ACHN (cell line): ENCODE results near the gene UBE2C.
"Not testable (repeated sequence)": the region's sequence is repeated elsewhere in the genome, so short reads cannot be mapped to it uniquely, and the experiment has no call there.

Experiments used
- DNase-seq: peaks from one replicate; pipeline ENCODE4 v3.0.0-alpha.2; 2015
- in situ Hi-C: cut with HindIII; loops from 2 replicates; pipeline ENCODE4 v1.10.0; 2017; ENCODE audit warnings: low sequenced_read_pairs, low pct_ligation_motif_present, low pct_unique_long_range_greater_than_20kb

Gene UBE2C

GRCh38 chr20:45812157-45813005 is at the start of gene UBE2C:
TSS of gene UBE2C (plus strand) at chr20:45812644. CDS start at chr20:45812696, 52 bp downstream.
- in situ Hi-C loops, result no loop called here
- peak; percentile 99 for DNase-seq

- in situ Hi-C loops, DNase-seq: not testable (repeated sequence)
Measured at GRCh38 chr20:45764618-45765282, 47.7 kb upstream of the UBE2C start.

- no peak for DNase-seq
- in situ Hi-C loops, result no loop called here
Measured at GRCh38 chr20:45765307-45765875, 47.1 kb upstream of the UBE2C start.

GRCh38 chr20:45765980-45766379 is 46.5 kb upstream of the UBE2C start:
- in situ Hi-C loops, result no loop called here
- no peak for DNase-seq

GRCh38 chr20:45768479-45768878 is 44.0 kb upstream of the UBE2C start:
- in situ Hi-C loops, result no loop called here
- no peak for DNase-seq

DNA sequence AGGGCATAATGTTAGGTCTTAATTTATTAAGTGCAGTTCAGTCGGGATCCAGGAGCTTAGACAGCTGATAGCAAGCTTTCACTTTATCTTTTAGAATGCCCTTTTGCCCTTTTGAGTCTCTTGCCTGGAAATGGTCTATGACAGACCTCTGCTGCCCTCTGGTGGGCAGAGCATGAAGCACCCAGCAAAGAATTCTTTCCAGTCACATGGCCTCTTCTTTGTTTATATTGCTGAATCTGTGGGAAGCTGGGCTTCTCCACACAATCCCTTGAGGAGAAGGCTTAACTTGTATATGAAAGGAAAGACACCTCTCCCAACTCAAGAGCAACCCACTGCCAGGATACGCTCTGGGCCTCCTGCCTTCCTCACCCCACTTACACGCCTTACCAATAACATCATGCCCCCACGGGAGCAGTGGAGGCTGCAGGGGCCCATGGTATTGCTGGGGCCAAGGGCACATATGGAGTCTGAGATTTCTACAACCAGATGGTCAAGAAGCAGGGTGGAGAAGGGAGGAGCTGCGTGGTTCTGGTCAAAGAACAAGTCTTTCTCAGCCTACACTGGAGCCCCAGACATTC is 41.2 kb upstream of the UBE2C start:
- in situ Hi-C loops, result no loop called here
- peak; percentile 67 for DNase-seq

- no peak for DNase-seq
- in situ Hi-C loops, result no loop called here
Measured at GRCh38 chr20:45772693-45773092, 39.8 kb upstream of the UBE2C start.

GRCh38 chr20:45774945-45775344 is 37.5 kb upstream of the UBE2C start:
- in situ Hi-C loops, result no loop called here

GRCh38 chr20:45775411-45775810 is 37.0 kb upstream of the UBE2C start:
- DNase-seq, result no peak
- in situ Hi-C loops, result no loop called here

More at GRCh38 chr20:45774945-45775344, 37.5 kb upstream of the UBE2C start:
- DNase-seq, result no peak

GRCh38 chr20:45776931-45777330 is 35.5 kb upstream of the UBE2C start:
- DNase-seq, result no peak
- in situ Hi-C loops, result no loop called here

DNA sequence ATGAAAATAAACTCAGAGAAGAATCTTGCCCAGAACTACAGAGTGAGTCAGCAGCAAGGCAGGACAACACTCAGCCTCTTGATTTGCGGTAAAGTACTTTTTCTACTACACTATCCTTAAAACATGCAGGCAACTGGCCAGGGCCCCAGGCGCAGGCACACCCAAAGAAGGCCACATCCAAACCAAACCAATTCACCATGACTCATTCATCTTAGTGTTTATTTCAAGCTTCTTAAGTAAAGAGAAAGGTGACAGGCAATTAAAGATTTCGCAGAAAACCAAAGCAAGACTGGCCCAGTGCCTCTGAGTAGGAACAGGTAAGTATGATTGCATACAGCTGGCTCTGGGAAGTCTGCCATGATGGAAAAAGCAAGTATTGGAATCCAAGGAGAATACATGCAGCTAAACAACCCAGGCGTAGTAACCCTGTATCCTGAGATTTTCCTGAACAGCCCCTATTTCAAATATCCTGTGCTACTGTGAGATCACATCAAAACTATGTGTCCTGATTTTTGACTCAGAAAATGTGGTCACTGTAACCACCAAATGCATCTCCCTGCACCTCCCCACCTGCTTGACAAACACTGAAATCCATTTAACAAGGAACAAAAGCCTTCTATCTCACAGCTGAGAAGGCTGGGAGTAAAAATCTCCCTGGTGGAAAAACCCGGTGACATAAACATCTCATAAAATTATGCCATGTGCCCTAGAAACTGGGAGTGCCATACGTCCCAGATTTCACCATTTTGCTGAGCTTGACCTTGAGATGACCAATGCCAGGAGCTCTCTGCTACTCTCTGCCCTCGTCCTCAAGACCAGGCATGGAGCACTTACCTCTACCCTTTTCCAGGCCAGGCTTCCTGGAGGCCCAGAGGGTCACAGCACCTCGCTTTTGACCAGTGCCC is 33.2 kb upstream of the UBE2C start:
- in situ Hi-C loops, result no loop called here
- DNase-seq, result peak; percentile 92

GRCh38 chr20:45780159-45780558 is 32.3 kb upstream of the UBE2C start:
- DNase-seq, result no peak
- in situ Hi-C loops, result no loop called here

- in situ Hi-C loops, result no loop called here
- DNase-seq, result peak; percentile 38
Measured at GRCh38 chr20:45781391-45781931, 31.0 kb upstream of the UBE2C start.

- DNase-seq, result no peak
- in situ Hi-C loops, result no loop called here
Measured at GRCh38 chr20:45782890-45783289, 29.6 kb upstream of the UBE2C start.

DNA sequence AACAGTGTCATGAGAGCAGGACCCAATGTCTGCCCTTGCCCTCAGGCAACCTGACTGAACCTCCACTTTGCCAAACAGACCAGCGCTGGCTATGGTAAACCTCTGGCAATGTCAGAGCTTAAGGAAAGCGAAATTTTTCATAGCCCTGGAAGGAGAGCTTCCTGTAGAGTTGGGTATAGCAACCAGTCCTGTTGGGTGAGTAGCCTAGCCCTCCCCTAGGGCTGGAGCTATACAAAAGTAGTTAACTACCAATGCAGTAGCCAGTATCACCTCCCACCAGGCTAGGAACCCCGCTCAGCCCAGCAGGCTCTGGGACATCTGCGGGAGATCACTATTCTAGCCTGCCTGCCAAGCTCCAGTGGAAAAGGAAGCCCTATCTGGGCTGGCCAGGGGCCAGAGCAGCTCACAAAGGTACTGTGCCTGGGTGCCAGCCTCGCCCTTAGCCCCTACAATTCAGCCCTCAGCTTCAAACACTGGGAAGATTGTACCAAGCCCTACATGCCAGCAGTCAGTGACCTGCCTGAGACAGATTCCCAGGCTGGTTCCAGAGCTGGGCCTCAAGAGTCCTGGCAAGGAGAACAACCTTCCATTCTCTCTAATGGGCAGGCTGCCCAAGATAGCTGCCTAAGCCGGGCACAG is 28.7 kb upstream of the UBE2C start:
- DNase-seq, result no peak

GRCh38 chr20:45788351-45788750 is 24.1 kb upstream of the UBE2C start:
- in situ Hi-C loops, result no loop called here
- no peak for DNase-seq

More for the DNA sequence above, 28.7 kb upstream of the UBE2C start:
- in situ Hi-C loops, result no loop called here

DNA sequence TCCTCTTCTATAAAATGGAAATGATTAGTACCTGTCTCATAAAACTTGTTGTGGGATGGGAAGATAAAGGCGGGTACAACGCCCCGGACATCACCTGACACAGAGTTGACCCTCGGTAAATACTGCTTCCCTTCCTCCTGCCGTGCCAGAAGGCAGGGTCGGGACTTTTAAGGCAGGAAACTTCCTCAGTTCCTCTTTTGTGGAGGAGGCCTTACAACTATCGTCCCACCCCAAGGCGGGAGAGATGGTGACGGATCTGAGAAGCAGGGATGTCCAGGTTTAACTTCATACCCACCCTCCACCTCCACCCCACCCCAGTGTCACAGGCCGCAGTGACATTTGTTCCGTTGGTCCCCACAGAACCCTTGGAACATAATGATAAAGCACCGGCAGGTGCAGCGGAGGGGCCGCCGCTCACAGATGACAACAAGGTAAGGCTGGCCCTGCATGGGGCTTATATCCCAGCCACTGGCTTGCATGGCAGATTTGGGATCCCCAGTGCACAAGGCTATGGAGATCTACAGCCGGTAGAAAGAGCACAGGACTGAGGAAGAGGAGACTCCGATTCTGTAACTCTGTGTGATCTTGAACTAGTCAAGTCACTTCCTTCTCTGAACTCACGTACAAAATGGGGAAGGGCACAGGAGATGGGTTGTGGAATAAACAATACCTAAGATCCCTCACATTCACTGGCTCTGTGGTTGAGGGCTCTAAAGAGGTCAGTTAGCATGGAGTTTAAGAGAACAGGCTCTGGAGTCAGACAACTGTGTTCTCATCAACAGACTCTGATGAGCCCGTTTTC is 19.9 kb upstream of the UBE2C start:
- in situ Hi-C loops, result no loop called here

More for the DNA sequence above, 19.9 kb upstream of the UBE2C start:
- no peak for DNase-seq
